Midbrain (tissue), 1 donor: ENCODE data around the gene MID1.
A peak's percentile ranks its signal among the peaks of the same experiment; 100 is the strongest.

Experiments used
- DNase-seq: peaks from one replicate; lab custom pipeline; 2025; lab: John Stamatoyannopoulos, UW

The MID1 gene

DNA sequence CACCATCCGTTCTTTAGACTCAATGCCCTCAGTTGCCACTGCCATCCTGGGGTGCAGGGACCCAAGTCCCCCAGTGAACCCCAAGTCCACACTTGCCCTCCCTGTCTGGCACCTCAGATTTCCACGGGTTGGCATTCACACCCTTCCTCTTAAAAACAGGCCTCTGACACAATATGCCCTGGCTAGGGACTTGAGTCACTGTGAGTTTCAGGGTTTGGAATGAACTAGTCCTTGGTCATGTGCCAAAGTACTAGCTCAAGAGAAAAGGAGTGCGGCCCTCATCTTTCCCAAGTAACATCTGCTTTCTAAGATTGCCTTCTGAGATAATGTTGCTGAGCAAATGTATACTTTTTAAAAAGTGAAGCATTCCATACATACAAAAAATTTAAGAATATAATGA is 134.0 kb downstream of the MID1 start:
- no peak for DNase-seq

DNA sequence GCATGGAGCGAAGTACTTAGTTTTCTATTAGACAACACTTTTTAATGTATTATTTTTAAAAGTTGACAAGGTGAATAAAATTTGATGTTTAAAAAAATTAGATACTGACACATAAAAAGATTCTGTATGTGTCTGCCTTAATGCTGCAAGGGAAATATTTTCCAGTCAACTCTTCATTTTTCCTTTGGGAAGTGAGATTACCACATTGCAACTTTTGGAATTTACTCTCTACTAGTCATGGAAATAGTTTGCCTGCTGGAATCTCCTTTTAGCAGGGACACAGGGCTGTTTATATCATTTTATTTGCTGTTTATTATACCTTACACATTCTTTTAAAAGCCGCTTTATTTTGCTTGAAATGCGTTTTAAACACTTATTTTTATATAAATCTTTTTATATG is 135.1 kb downstream of the MID1 start:
- no peak for DNase-seq

DNA sequence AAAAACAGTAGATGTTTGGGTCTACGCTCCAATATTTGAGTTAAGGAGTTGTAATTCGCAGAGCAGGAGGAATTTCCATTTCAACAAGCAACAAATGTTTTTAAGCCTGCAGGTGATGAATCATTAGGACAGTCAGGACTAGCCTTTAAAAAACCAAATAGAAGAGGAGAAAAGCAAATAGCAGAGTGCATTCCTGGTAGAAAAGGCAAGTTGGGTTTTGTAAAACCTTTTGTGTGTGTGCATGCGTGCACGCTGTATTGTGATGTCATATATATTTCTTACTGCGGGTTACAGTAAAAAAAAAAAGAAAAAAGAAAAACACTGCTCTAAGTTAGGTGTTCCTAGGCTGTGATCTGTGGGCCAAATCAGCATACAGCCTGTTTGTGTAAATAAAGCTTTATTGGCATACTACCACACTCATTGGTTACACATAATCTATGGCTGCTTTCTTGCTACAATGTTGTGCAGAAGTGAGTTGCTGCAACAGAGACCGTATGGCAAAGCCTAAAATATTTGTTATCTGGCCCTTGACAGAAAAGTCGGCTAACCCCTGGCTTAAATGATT is 135.6 kb downstream of the MID1 start:
- no peak for DNase-seq

DNA sequence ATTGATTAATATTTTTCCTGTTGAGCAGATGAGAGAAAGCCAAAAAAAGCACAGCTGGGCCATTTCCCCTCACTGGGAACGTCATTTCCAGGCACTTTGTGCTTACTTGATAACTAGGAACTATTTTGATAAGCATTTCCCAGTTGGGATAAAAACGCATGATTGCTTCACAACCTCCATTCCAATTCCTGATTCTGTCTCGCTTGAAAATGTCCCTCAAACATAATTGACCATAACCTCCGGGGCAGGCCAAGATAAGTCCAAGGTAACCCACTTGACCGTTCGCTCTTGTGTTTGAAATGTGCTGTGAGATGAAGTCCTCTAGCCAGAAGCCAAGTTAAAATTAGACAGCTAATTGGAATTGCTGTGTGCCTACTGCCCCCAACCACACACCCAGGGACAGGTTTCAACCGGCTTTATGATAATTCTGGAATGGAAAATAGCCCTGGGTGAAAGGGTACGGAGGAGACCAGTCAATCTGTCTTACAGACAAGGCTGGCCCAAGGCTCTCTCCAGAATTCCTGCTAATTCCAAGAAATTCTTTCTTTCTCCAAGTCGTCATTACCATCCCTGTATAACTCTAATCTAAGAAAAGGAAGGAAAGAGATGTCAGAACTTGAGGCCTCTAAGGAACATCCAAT is 137.1 kb downstream of the MID1 start:
- no peak for DNase-seq

DNA sequence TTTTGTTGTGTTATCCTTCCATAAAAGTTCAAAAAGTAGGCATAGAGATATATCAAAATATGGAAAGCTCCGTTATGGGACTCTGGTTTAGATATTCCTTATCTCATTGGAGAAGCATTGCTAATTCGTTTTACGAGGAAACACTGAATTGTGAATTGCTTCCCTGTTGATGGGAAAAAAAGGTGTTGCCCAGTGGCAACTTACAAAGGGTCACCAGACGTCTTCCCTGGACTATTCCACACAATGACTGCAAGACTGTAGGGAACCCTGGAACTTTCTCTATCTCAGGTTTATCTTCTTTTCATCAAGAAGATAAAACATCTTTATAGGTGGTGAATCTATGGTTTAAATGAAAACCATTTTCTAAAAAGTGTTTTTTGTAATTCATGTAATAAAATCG is 137.7 kb downstream of the MID1 start:
- DNase-seq = no peak

DNA sequence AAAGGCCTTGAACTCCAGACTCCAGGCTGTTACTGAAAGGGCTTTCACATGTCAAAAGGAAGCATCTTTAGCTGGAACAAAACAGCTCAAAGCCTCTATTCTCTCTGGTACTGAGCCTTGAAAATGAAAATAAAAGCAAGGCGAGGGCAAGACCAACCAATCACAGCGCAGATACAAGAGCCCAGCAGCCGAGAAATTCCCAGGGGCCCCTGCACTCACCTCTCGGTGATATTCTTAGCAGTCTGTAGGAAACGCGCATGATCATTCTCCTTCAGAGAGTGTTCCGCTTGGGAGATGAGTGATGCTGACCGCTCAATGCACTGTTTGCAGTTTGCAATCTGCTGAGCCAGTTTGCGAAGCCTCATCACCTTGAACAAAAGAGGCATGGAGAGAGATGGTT is 138.1 kb downstream of the MID1 start:
- DNase-seq = peak; percentile 9

DNA sequence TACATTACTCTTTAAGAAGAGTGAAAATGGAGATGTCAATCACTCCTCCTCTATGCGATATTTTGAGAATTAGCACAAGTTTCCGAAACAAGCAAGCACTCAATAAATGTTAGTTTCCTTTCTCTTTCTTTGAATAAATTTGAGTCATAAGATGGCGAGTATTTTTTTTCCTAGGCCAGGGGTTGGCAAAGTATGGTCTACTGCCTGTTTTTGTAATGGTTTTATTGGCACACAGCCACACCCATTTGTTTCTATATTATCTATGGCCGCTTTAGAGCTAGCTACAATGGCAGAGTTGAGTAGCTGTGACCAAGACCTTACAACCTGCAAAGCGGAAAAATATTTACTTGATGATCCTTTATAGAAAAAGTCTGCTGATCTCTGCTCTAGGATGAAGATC is 139.5 kb downstream of the MID1 start:
- no peak for DNase-seq

DNA sequence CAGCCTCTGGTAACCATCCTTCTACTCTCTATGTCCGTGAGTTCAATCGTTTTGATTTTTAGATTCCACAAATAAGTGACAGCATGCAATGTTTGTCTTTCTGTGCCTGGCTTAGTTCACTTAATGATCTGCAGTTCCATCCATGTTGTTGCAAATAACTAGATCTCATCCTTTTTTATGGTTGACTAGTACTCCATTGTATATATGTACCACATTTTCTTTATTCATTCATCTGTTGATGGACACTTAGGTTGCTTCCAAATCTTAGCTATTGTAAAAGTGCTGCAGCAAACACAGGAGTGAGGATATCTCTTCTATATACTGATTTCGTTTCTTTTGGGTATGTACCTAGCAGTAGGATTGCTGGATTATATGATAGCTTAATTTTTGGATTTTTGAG is 140.9 kb downstream of the MID1 start:
- DNase-seq = no peak

DNA sequence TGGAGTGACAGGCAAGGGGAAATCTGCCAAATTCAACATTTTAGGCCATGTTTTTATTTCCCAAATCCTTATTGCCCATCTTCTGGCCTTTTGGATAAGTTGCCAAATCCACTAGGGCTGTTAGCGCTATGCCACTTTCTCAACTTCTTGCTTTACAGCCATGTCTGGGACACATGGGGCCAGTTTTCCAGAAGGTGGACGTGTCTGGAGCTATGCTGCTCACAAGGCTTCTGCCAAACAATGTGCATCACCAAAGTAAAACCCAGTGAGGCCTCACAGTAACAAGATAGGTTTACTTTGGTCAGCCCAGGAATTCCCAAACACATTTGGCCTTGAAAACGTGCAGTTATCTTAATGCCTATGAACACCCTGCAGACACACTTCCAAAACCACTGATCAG is 142.9 kb downstream of the MID1 start:
- DNase-seq = no peak

DNA sequence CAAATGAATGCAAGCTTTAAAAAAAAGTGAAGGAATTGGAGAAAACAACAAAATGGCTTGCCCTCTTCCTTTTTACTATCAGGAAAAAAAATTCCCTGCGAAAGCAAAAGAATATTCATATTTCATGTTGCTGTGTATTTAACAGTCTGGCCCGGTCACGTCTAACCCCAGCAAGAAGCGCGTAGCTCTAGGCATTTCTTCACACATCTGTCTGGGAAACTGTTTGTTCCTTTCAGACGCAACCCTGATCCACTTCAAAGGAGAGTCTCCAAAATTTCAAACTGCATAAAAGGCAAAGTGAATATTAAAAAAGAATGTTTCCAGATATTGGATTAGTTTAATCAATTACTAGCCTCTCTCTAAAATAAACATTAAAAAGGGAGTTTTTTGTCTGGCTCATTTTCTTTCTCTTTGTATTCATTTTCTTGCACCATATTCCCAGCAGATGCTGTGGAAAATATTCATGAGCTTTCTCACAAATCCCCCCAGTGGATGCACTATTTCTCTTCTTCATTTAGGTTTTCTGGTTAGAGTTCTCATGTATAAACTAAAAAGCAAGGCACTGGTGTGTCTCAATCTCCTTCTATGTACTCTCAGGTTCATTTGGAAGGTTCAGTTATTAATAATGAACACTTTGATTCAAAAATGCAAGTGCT is 145.3 kb downstream of the MID1 start:
- no peak for DNase-seq

DNA sequence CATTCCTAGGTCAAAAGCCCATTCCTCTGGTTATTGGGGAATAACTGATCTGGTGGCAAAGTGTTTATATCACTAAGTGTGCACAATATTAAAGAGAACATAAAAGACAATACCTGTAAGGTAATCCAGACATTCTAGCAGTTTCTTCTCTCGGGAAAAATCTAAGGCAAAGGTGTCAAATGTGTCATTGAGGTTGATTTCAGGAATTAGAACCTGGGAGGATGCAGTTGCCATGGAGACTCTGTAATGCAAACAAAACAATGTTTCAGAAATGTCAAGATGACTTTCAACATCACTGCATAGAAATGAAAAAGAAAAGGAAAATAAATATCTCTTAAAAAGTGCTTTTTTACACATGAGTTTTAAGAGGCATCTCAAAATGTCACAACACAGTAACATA is 145.9 kb downstream of the MID1 start:
- DNase-seq = no peak

DNA sequence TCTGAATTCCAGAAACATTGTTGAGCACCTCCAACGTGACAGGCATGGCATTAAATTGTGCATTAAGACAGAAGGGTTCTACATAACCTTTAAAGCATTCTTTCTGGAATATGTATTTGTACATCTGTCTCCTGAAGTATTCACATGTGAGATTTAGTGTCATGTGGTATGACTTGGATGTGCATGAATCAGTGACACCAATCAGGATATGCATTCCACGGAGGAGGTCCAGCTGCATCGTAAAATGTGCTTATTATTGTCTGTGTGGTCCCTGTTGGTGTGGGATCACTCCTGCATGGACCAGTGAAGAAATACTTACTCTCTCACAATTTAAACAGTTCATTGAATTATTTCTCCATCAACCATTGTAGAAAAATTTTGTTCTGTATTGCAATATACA is 149.0 kb downstream of the MID1 start:
- DNase-seq = no peak

DNA sequence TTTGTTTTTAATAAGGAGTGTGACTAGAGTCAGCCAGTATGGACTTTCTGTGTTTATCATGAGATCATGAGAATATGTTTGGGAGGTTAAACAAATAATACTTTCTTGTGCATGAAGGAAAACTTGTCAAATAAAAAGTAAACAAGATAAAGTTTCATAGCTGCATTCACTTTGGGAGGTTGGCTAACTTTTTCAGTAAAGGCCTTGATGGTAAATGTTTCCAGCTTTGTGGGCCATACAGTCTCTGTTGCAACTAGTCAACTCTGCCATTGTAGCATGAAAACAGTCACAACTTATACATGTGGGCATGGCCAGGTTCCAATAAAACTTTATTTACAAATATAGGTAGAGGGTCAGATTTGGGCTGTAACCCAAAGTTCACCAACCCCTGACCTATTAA is 150.4 kb downstream of the MID1 start:
- DNase-seq = no peak

DNA sequence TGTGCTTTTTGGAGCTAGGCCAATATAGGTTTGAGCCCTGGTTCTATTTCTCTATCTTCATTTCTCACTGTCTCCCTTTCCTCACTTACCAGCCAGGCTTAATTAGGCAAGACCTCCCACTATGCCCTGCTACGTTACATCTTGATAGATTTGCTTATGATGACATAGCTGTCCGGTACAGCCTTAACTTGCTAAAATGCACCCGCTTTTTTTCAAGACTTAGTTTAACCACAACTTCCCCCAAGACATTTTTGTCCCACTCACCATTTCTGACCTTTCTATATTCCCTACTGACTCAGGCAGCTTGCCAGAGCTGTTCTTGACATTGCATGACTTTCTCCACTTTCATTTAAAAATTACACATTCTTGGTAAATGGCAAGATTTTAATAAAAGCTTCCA is 152.6 kb downstream of the MID1 start:
- DNase-seq = no peak

DNA sequence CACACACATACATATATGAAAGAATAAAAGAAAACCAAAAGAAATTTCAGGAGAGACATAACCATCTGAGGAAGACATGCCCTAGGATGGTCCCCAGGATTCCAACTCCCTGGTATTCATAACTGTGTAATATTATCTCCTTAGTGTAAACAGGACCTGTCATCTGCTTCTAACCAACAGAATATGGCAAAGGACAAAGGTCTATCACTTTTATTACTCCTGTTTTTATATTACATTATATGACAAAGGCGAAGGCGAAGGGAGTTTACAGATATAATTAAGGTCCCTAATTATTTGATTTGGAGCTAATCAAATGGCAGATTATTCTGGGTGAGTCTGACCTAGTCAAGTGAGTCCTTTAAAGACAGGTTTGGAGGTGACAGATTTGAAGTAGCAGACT is 155.1 kb downstream of the MID1 start:
- no peak for DNase-seq

DNA sequence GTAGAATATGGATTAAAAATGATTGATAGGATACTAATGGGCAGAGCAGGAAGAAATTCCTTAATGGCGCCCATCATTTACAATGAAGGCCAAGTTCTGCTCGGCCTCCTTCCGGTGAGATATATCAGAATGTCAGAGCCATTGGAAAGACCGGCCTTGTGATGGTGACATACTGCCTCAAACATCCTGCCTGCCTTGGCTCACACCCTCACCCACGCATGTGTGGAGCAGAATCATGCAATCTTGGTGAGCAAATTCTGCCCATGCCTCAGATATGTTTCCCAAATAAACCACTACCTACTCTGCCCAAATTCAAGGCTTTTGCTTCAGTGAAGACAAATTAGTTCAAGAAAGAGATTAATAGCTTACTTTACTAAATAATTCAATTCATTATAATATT is 163.3 kb downstream of the MID1 start:
- DNase-seq = no peak

DNA sequence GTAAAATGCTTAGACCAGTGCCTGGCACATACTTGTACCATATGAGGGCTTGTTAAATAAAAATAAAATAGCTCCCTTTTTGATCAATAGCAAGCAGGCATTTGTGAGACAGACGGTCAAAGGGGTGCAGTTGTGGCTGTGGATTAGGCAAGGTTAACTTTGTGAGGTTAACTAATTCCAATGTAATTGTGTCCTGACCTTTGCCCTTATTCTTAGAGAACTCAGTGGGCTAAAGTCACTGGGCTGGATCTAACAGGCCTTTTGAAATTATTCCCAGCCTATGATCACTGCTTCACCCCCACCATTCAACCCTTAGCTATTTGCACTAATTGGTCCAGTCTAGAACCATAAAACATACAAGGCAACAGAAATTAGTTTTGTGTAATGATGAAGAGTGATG is 166.4 kb downstream of the MID1 start:
- no peak for DNase-seq

DNA sequence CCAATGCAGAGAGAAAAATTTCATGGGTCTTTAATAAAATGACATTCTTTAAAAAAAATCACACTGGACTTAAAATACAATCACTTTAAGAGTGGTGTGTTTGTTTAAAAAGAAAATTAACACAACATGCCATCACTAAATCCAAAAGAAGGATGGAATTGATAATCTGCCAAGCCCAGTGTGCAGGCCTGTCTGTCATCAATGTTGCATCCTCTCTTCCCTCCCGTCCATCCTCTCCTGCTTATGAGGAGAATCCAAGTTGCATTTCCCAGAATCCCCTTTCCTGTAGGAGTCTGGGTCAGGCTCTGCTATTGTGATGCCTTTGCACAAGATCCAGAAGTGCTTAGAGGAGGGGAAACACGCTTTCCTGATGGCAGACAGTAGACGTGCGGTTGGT is 169.4 kb downstream of the MID1 start:
- no peak for DNase-seq

DNA sequence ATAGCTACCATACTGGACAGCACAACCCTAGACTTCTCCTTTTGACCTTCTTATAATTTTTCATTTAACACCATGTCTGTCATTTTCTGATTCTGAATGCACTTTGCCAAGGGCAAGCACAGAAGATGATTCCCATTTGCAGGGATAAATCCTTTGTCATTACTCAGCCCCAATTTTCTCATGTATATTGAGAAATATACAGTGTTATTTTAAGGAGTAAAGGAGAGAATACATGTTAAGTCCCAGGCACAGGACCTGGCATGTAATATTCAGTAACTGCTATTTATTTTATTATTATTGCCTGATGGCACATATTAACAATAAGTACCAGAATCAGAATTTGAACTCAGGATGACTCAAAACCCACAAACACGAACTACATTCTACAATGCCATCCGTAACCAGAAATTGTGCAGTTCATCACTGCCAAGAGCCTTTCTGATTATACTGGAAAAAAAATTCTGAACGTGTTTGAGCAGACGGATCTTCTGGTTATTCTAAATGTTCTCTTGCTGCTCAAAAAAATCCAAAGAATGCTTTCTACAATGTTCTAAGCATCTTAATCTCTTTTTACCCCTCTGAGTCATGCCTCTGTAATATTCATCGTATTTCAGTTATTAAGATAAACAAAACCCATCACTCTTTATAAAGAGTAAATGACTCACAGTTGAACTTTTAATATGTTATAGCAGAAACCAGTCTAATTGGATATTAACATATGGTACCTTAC is 170.0 kb downstream of the MID1 start:
- DNase-seq = no peak

DNA sequence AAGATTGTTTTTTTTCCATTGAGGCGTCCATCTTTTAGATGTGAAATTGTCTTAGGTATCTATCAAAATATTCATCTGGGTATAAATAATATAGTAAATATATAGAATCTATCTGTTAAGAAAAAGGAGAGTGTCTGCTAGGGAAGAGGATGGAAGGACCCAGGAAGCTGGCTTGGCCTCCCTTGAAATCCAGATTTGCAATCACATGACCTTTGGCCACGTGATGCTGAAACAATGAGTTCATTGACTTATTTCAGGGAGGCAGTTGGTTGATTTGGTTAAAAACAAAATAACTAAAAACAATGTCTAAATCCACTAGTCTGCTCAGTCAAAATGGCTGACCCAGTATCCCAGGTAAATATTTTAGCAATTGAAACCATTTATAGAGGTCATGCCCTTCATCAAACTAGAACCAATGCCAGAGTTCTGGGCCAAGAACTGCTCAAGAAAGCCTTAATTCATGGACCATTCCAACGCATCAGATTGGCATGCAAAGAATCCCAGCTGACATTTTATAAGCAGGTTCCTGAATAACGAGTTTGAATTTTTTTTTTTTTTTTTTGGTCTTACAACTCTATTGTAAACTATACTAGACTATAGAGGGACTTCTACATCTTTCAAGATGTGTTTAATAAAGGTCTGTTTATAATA is 172.7 kb downstream of the MID1 start:
- no peak for DNase-seq

DNA sequence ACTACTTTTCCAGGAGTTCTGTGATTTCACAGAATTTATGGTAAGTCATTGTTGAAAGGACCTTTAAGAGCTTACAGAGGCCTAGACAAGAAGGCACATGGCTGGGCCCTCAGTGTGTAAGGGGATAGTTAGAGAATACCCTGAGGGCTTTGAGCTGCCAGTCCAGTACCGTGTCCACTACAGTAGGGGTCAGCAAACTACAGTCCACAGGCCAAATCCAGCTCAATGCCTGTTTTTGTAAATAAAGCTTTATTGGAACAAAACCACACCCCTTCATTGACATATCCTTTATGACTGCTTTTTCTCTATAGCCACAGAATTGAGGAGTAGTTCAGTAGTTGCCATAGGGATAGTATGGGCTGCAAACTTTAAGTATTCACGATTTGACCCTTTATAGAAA is 176.2 kb downstream of the MID1 start:
- no peak for DNase-seq

DNA sequence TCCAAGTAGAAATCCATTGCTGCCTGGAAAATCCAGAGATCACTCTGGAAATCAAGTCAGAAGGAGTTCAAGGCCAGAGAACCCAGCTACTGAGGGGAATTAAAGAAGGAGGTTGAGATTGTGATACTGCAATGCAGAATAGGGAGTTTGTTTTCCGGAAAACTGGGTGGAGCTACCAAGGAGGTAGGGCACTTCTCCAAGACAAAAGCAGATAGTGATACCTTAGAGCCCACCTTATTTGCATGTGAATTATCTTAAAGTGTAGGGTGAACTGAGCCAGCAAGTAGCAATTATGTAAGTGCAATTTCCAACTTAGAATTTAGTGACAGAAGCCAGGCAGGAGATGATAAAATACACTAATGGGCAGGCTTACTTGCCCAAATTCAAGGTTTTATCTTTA is 178.9 kb downstream of the MID1 start:
- DNase-seq = no peak
